Endothelial cell of umbilical vein (primary cell): ENCODE results near the gene GPN1. TPM values are rescaled to one million over a fixed set of nuclear protein-coding genes. Genes with fewer than 3 reads are reported as not detected.

Experiments
- BruUV-seq: library from RNA; stranded (reverse); fragments of 400-500 nt; replicated peaks from 2 replicates; lab custom pipeline; 2021; lab: Mats Ljungman, UMichigan
- CTCF ChIA-PET: fragments of 300-600, 350-600 bp; sonication (Branson Sonifier 250); formaldehyde crosslinking; loops from one replicate; lab custom pipeline; 2021; ENCODE audit warnings: antibody characterized with exemption, inconsistent platforms; lab: Charles Lee
- POLR2A ChIA-PET: fragments of 300-600, 350-600 bp; sonication (Branson Sonifier 250); formaldehyde crosslinking; loops from one replicate; lab custom pipeline; 2021; ENCODE audit warnings: antibody characterized with exemption, inconsistent platforms; lab: Charles Lee
- DNase-seq: peaks from one replicate; pipeline ENCODE4 v3.0.0-alpha.2; 2011; ENCODE audit warnings: low read depth, low spot score
- FAIRE-seq: peaks from 2 replicates; lab custom pipeline; 2011; peaks lifted over from hg19 to GRCh38; lab: Jason Lieb, UNC
- H2AFZ ChIP-seq: 2 replicates; pipeline ENCODE4 v1.6.0; 2012; ENCODE audit warnings: low read depth, low read length, control low read depth, inconsistent platforms
- H3K27ac ChIP-seq: 2 replicates; pipeline ENCODE4 v1.5.1; 2011; ENCODE audit warnings: low read depth, mild to moderate bottlenecking, control low read depth, low read length, moderate library complexity; ENCODE audit not compliant: insufficient read depth
- H3K27me3 ChIP-seq, 2 experiments: 2 replicates each; pipeline versions ENCODE4 v1.6.0 to v1.6.1; 2011; ENCODE audit warnings: low read length in 2 of 2, mixed read lengths in 1 of 2; ENCODE audit not compliant: control insufficient read depth in 2 of 2, insufficient read depth in 2 of 2
- H3K36me3 ChIP-seq, 2 experiments: 2 replicates in 1 of 2; 3 replicates in 1 of 2; pipeline ENCODE4 v1.5.1; 2011; ENCODE audit warnings: low read length in 2 of 2, mild to moderate bottlenecking in 1 of 2, moderate library complexity in 1 of 2; ENCODE audit not compliant: control insufficient read depth in 2 of 2, insufficient read depth in 2 of 2; ENCODE audit errors: extremely low read depth in 1 of 2
- H3K4me1 ChIP-seq: 3 replicates; pipeline ENCODE4 v1.5.1; 2011; ENCODE audit warnings: mild to moderate bottlenecking, low read length; ENCODE audit not compliant: control insufficient read depth, insufficient read depth; ENCODE audit errors: extremely low read depth
- H3K4me2 ChIP-seq: 2 replicates; pipeline ENCODE4 v1.6.1; 2011; ENCODE audit warnings: low read length, control low read depth, mixed read lengths; ENCODE audit not compliant: insufficient read depth
- H3K4me3 ChIP-seq, 3 experiments: fragments of 200-600 bp in 1 of 3; sonication (generic), shearing (Covaris generic) in 1 of 3; replicated peaks in 1 of 3; 2 replicates each; pipeline ENCODE4 v1.5.1; 2011 to 2016; ENCODE audit warnings: control low read depth in 3 of 3, low read length in 3 of 3, mild to moderate bottlenecking in 2 of 3, inconsistent platforms in 1 of 3, low read depth in 1 of 3, moderate library complexity in 1 of 3; ENCODE audit not compliant: insufficient read depth in 1 of 3
- H3K79me2 ChIP-seq: 2 replicates; pipeline ENCODE4 v1.6.0; 2012; ENCODE audit warnings: low read length, inconsistent platforms; ENCODE audit not compliant: control insufficient read depth, insufficient read depth
- H3K9ac ChIP-seq: replicated peaks from 2 replicates; pipeline ENCODE3; 2011; ENCODE audit warnings: low read length, control low read depth; ENCODE audit not compliant: insufficient read depth; ENCODE audit errors: extremely low read depth
- H3K9me1 ChIP-seq: replicated peaks from 3 replicates; pipeline ENCODE4 v1.6.0; 2011; ENCODE audit warnings: mild to moderate bottlenecking, low read length; ENCODE audit not compliant: control insufficient read depth, insufficient read depth; ENCODE audit errors: extremely low read depth
- H3K9me3 ChIP-seq: replicated peaks from 2 replicates; pipeline ENCODE4 v1.5.1; 2012; ENCODE audit warnings: low read length, inconsistent platforms; ENCODE audit not compliant: control insufficient read depth, insufficient read depth
- H4K20me1 ChIP-seq: replicated peaks from 2 replicates; pipeline ENCODE3; 2011; ENCODE audit warnings: mild to moderate bottlenecking, low read length; ENCODE audit not compliant: control insufficient read depth, insufficient read depth; ENCODE audit errors: extremely low read depth
- EZH2 ChIP-seq: IDR thresholded peaks from 2 replicates; pipeline ENCODE4 v1.6.1; 2012; ENCODE audit warnings: borderline replicate concordance, low read depth, mild to moderate bottlenecking, moderate library complexity, low read length, inconsistent platforms; ENCODE audit not compliant: severe bottlenecking
- FOS ChIP-seq: IDR thresholded peaks from 2 replicates; pipeline ENCODE4 v1.6.1; 2011; ENCODE audit warnings: mild to moderate bottlenecking, low read length, moderate library complexity, borderline replicate concordance; ENCODE audit not compliant: insufficient read depth
- GATA2 ChIP-seq: IDR thresholded peaks from 2 replicates; pipeline ENCODE4 v1.7.0; 2011; ENCODE audit warnings: low read depth, mild to moderate bottlenecking, moderate library complexity, mixed read lengths, low read length; ENCODE audit not compliant: insufficient read length, insufficient read depth
- JUN ChIP-seq: IDR thresholded peaks from 2 replicates; pipeline ENCODE4 v1.6.1; 2011; ENCODE audit warnings: borderline replicate concordance, low read depth; ENCODE audit not compliant: insufficient read length, insufficient read depth
- MYC ChIP-seq: IDR thresholded peaks from one replicate; pipeline ENCODE4 v1.6.1; 2011; ENCODE audit warnings: mild to moderate bottlenecking, low read depth, low read length
- POLR2A ChIP-seq: IDR thresholded peaks from 2 replicates; pipeline ENCODE4 v1.6.1; 2012; ENCODE audit warnings: low read depth, mild to moderate bottlenecking, control low read depth, low read length
- POLR2AphosphoS5 ChIP-seq: IDR thresholded peaks from 2 replicates; pipeline ENCODE4 v1.6.1; 2012; ENCODE audit warnings: low read depth, mild to moderate bottlenecking, control low read depth, low read length, moderate library complexity; ENCODE audit not compliant: insufficient read depth
- dilution Hi-C: fragments of 300-500 bp; cut with MboI; formaldehyde crosslinking; loops from one replicate; pipeline ENCODE4 v1.15.0; 2019; ENCODE audit warnings: low sequenced_read_pairs; ENCODE audit not compliant: extremely low pct_ligation_motif_present
- intact Hi-C: fragments of 100-400 bp; cut with micrococcal nuclease; formaldehyde crosslinking; loops from one replicate; pipeline ENCODE4 v1.10.0; 2022
- polyA plus RNA-seq, 4 experiments: library from polyadenylated mRNA; depleted of rRNA in 3 of 4; stranded (reverse) in 3 of 4; unstranded in 1 of 4; fragments of >200 nt; gene quantifications; 2 replicates each; pipeline versions ENCODE4 v1.2.1 to v1.2.3, GENCODE V29; 2011 to 2012; ENCODE audit warnings: missing spikeins in 1 of 4
- total RNA-seq: library from RNA; stranded (reverse); gene quantifications from 2 replicates; pipeline ENCODE4 v1.2.3, GENCODE V29; 2021
- TF ChIP-seq, protein P1 (sequence below): IDR thresholded peaks from 2 replicates; pipeline ENCODE4 v1.6.1; 2011; ENCODE audit not compliant: insufficient read depth, insufficient read length
- TF ChIP-seq, protein P2 (sequence below), 2 donors: IDR thresholded peaks; 1 replicate in 1 of 2; 2 replicates in 1 of 2; pipeline ENCODE4 v1.5.1; 2011; ENCODE audit warnings: low read length in 2 of 2, mild to moderate bottlenecking in 2 of 2, moderate library complexity in 2 of 2, control low read depth in 1 of 2, inconsistent platforms in 1 of 2, low read depth in 1 of 2; ENCODE audit not compliant: insufficient read depth in 1 of 2; ENCODE audit errors: extremely low read depth in 1 of 2

The GPN1 gene
- total and polyA plus RNA-seq, 2 donors (not counting 3 experiments of a cell fraction or from before 2014, with no cell fraction given), result 35.4 to 45.5 TPM

DNA sequence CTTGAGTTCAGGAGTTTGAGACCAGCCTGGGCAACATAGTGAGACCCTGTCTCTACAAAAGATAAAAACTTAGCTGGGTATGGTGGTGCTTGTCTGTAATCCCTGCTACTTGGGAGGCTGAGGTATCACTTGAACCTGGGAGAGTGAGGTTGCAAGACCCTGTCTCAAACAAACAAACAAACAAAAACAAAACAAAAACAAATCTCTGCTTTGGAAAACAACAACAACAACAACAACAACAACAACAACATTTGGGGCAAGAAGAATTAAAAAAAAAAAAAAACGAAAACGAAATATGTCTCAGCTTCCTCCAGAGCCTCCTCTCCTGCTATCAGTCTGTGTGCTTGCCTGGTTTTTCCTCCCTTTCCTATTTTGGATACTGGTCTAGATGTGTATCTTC, 51.7 kb downstream of the GPN1 start:
- H4K20me1 ChIP-seq, result no peaks in the 10 kb centered on the region
- H3K4me1 ChIP-seq, result peaks cover 25% of the 10 kb centered on the region
- intact Hi-C loops, result no loop called here
- no TSS peak for BruUV-seq
- no peak overlapping the region for H3K4me2 ChIP-seq
- no peak overlapping the region for H3K27ac ChIP-seq
- H2AFZ ChIP-seq, result no peak overlapping the region
- FAIRE-seq, result no peak
- H3K9me1 ChIP-seq, result no peaks in the 10 kb centered on the region
- dilution Hi-C loops, result no loop called here
- H3K9ac ChIP-seq, result no peak overlapping the region
- TF ChIP-seq POLR2A (no peak), GATA2 (no peak), FOS (no peak), POLR2AphosphoS5 (no peak), MYC (no peak), JUN (no peak), EZH2 (no peak)
- TF ChIP-seq, protein P1, sequence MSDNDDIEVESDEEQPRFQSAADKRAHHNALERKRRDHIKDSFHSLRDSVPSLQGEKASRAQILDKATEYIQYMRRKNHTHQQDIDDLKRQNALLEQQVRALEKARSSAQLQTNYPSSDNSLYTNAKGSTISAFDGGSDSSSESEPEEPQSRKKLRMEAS, result no peak
- TF ChIP-seq, protein P2, sequence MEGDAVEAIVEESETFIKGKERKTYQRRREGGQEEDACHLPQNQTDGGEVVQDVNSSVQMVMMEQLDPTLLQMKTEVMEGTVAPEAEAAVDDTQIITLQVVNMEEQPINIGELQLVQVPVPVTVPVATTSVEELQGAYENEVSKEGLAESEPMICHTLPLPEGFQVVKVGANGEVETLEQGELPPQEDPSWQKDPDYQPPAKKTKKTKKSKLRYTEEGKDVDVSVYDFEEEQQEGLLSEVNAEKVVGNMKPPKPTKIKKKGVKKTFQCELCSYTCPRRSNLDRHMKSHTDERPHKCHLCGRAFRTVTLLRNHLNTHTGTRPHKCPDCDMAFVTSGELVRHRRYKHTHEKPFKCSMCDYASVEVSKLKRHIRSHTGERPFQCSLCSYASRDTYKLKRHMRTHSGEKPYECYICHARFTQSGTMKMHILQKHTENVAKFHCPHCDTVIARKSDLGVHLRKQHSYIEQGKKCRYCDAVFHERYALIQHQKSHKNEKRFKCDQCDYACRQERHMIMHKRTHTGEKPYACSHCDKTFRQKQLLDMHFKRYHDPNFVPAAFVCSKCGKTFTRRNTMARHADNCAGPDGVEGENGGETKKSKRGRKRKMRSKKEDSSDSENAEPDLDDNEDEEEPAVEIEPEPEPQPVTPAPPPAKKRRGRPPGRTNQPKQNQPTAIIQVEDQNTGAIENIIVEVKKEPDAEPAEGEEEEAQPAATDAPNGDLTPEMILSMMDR (IDR thresholded peaks at IDR 0.05; ENCODE audit: extremely low read depth in 1 of 2, insufficient read depth in 1 of 2, low read depth in 1 of 2, low read length in 2 of 2), result no peak
- H3K27me3 ChIP-seq, result no peaks in the 10 kb centered on the region
- ChIA-PET POLR2A (no interaction called here), CTCF (interaction anchor here (1.3 kb wide), 1 partner anchor 10 kb away, joined by 3 read pairs; no protein-coding TSS in a partner anchor)
- no peak overlapping the region for H3K4me3 ChIP-seq
- H3K36me3 ChIP-seq, result peaks cover 5 to 7% of the 10 kb centered on the region in 2 experiments
- no peaks in the 10 kb centered on the region for H3K9me3 ChIP-seq
- DNase-seq, result no peak
- no peaks in the 10 kb centered on the region for H3K79me2 ChIP-seq
